ENCODE data around the gene XPO5. TPM values are rescaled to one million over a fixed set of nuclear protein-coding genes. Genes with fewer than 3 reads are reported as not detected.
"Not testable (repeated sequence)": the region's sequence is repeated elsewhere in the genome, so short reads cannot be mapped to it uniquely, and the experiment has no call there.

XPO5 gene
- total RNA-seq, 6 experiments from 2014 or later = 11.3 to 16.3 (median 12.6) TPM

- H3K9me3 ChIP-seq = no peaks in the 10 kb centered on the region
- H3K4me3 ChIP-seq = no peak overlapping the region
- peaks cover 5 to 58% (median 26%) of the 10 kb centered on the region in 4 donors for H3K36me3 ChIP-seq
- intact Hi-C loops (cut with DNase I) = no loop called here
- WGBS (ENCODE audit: insufficient coverage, low coverage, low lambda C conversion rate, missing lambda C conversion rate) = 62% methylated on average over 4 of the region's 4 CpGs
- DNase-seq = no peak
- no peak for TF ChIP-seq POLR2A (IDR thresholded peaks at IDR 0.05)
- no peak for TF ChIP-seq CTCF (IDR thresholded peaks at IDR 0.05)
- H3K27ac ChIP-seq = no peak overlapping the region
- no peaks in the 10 kb centered on the region for H3K27me3 ChIP-seq
- no peaks in the 10 kb centered on the region for H3K4me1 ChIP-seq
- ATAC-seq = no peak
These were observed 31.4 kb downstream of the XPO5 start for GRCh38 chr6:43544461-43544860.

GRCh38 chr6:43541774-43542471 lies 33.9 kb downstream of the XPO5 start:
- no peak for DNase-seq
- H3K9me3 ChIP-seq = no peaks in the 10 kb centered on the region

GRCh38 chr6:43540507-43540906 lies 35.3 kb downstream of the XPO5 start:
- Histone ChIP-seq H3K9me3 (no peaks in the 10 kb centered on the region), H3K27me3 (no peaks in the 10 kb centered on the region), H3K4me3 (no peak overlapping the region), H3K36me3 (peaks cover 0 to 25% (median 8%) of the 10 kb centered on the region in 4 donors), H3K4me1 (no peaks in the 10 kb centered on the region), H3K27ac (no peak overlapping the region)
- no peak for DNase-seq
- 95% methylated on average over 5 of the region's 5 CpGs for WGBS (ENCODE audit: insufficient coverage, low coverage, low lambda C conversion rate, missing lambda C conversion rate)
- ATAC-seq = no peak
- intact Hi-C loops (cut with DNase I) = no loop called here
- TF ChIP-seq CTCF (IDR thresholded peaks at IDR 0.05) (no peak), POLR2A (IDR thresholded peaks at IDR 0.05) (no peak)

More at GRCh38 chr6:43541774-43542471, 33.9 kb downstream of the XPO5 start:
- no peak overlapping the region for H3K4me3 ChIP-seq
- H3K27ac ChIP-seq = no peak overlapping the region
- intact Hi-C loops (cut with DNase I) = no loop called here
- no peaks in the 10 kb centered on the region for H3K27me3 ChIP-seq
- TF ChIP-seq POLR2A (IDR thresholded peaks at IDR 0.05) (no peak), CTCF (IDR thresholded peaks at IDR 0.05) (no peak)
- 96% methylated on average over 8 of the region's 8 CpGs for WGBS (ENCODE audit: insufficient coverage, low coverage, low lambda C conversion rate, missing lambda C conversion rate)
- no peaks in the 10 kb centered on the region for H3K4me1 ChIP-seq
- H3K36me3 ChIP-seq = peaks cover 0 to 38% (median 14%) of the 10 kb centered on the region in 4 donors
- no peak for ATAC-seq

- H3K4me1 ChIP-seq; intact Hi-C loops (cut with DNase I); ATAC-seq; H3K4me3 ChIP-seq; DNase-seq; H3K9me3 ChIP-seq; H3K27ac ChIP-seq; H3K27me3 ChIP-seq: not testable (repeated sequence)
- H3K36me3 ChIP-seq = peaks cover 0 to 14% (median 5%) of the 10 kb centered on the region in 4 donors
- whole genome bisulfite sequencing (ENCODE audit: insufficient coverage, low coverage, low lambda C conversion rate, missing lambda C conversion rate) = over 99% methylated on average over 14 of the region's 20 CpGs
These were observed 36.4 kb downstream of the XPO5 start for GRCh38 chr6:43539409-43539808.

- no CpG with 5 or more reads among the region's 17 CpGs for WGBS (ENCODE audit: insufficient coverage, low coverage, low lambda C conversion rate, missing lambda C conversion rate)
- not testable (repeated sequence) for DNase-seq
- peaks cover 0 to 10% (median 4%) of the 10 kb centered on the region in 4 donors for H3K36me3 ChIP-seq
These were observed 36.9 kb downstream of the XPO5 start for GRCh38 chr6:43538986-43539385.

More at GRCh38 chr6:43538986-43539385, 36.9 kb downstream of the XPO5 start:
- intact Hi-C loops (cut with DNase I); H3K4me3 ChIP-seq; H3K4me1 ChIP-seq; H3K27ac ChIP-seq; ATAC-seq; H3K9me3 ChIP-seq; H3K27me3 ChIP-seq: not testable (repeated sequence)

Data from right lobe of liver (tissue), 6 donors.